ENCODE results near the gene WDR36. TPM values are rescaled to one million over a fixed set of nuclear protein-coding genes. Genes with fewer than 3 reads are reported as not detected.

Gene WDR36
- total and polyA plus RNA-seq, 4 donors = 7.8 to 34.3 (median 15.5) TPM

DNA sequence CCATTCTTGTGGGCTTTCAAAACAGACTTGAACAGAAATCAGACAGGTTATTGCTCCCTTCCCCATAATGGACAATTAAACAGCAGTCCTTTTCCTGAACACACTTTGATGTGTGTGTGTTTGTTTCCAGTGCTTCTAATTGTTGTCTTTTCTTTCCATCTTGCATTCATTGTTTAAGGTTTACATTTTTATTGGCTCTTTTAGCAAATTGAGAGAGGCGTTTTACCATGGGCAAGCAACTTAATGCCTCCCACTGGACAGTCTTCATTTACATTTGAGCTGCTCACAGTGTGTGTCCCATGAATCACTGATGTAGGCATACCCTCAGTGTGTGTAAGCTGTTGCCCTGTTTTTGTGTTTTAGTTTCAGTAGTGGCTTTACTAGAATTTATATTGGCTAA lies 25.0 kb downstream of the WDR36 start:
- WGBS, 2 donors = 85 to 94% methylated on average over 1 of the region's 1 CpG
- TF ChIP-seq, protein P1, sequence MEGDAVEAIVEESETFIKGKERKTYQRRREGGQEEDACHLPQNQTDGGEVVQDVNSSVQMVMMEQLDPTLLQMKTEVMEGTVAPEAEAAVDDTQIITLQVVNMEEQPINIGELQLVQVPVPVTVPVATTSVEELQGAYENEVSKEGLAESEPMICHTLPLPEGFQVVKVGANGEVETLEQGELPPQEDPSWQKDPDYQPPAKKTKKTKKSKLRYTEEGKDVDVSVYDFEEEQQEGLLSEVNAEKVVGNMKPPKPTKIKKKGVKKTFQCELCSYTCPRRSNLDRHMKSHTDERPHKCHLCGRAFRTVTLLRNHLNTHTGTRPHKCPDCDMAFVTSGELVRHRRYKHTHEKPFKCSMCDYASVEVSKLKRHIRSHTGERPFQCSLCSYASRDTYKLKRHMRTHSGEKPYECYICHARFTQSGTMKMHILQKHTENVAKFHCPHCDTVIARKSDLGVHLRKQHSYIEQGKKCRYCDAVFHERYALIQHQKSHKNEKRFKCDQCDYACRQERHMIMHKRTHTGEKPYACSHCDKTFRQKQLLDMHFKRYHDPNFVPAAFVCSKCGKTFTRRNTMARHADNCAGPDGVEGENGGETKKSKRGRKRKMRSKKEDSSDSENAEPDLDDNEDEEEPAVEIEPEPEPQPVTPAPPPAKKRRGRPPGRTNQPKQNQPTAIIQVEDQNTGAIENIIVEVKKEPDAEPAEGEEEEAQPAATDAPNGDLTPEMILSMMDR (IDR thresholded peaks at IDR 0.05; ENCODE audit: control extremely low read depth, extremely low read depth) = no peak
- Histone ChIP-seq H3K36me3 (ENCODE audit: control insufficient read depth in 4 of 4, insufficient read depth in 4 of 4, low read length in 4 of 4) (peaks cover 3 to 41% (median 28%) of the 10 kb centered on the region in 4 donors), H3K9me3 (ENCODE audit: control insufficient read depth in 4 of 4, insufficient read depth in 3 of 4, low read length in 3 of 4) (no peaks in the 10 kb centered on the region), H3K4me1 (ENCODE audit: control insufficient read depth in 5 of 5, insufficient read depth in 5 of 5, low read length in 5 of 5) (no peaks in the 10 kb centered on the region), H3K4me3 (no peak overlapping the region), H3K9ac (ENCODE audit: insufficient read depth in 1 of 2, low read length in 2 of 2) (no peak overlapping the region), H3K27me3 (ENCODE audit: control insufficient read depth in 3 of 3, insufficient read depth in 3 of 3, low read length in 2 of 3) (no peaks in the 10 kb centered on the region), H3K27ac (ENCODE audit: low read depth in 1 of 2, low read length in 1 of 2) (no peak overlapping the region)
- DNase-seq (no peak), ATAC-seq (ENCODE audit: insufficient read depth, low FRiP score) (no peak)

DNA sequence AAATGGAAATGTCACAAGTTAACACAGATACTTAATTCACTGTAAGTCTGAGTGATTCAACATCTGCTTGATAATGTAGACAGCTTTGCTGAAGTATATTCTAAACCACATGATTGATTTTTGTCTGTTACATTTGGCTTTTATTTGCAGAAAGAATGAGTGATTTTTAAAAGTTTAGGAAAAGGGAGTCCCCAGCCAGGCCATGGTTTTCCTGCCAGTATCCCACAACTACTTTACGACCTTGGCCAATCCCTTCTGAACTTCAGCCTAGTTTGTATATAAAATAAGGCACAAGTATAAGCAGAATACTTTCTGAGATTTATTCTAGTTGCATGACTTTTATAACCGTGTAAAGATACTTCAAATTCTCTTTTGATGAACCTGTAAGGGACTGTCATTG lies 27.1 kb downstream of the WDR36 start:
- DNase-seq = no peak
- ATAC-seq (ENCODE audit: insufficient read depth, low FRiP score) = no peak
- TF ChIP-seq, protein P1 (IDR thresholded peaks at IDR 0.05; ENCODE audit: control extremely low read depth, extremely low read depth) = no peak
- Histone ChIP-seq H3K36me3 (ENCODE audit: control insufficient read depth in 4 of 4, insufficient read depth in 4 of 4, low read length in 4 of 4) (peaks cover 7 to 40% (median 33%) of the 10 kb centered on the region in 4 donors), H3K27me3 (ENCODE audit: control insufficient read depth in 3 of 3, insufficient read depth in 3 of 3, low read length in 2 of 3) (no peaks in the 10 kb centered on the region), H3K4me3 (no peak overlapping the region), H3K27ac (ENCODE audit: low read depth in 1 of 2, low read length in 1 of 2) (no peak overlapping the region), H3K9me3 (ENCODE audit: control insufficient read depth in 4 of 4, insufficient read depth in 3 of 4, low read length in 3 of 4) (no peaks in the 10 kb centered on the region), H3K4me1 (ENCODE audit: control insufficient read depth in 5 of 5, insufficient read depth in 5 of 5, low read length in 5 of 5) (no peaks in the 10 kb centered on the region), H3K9ac (ENCODE audit: insufficient read depth in 1 of 2, low read length in 2 of 2) (no peak overlapping the region)
- WGBS, 2 donors = 68 to 92% methylated on average over 2 of the region's 2 CpGs

DNA sequence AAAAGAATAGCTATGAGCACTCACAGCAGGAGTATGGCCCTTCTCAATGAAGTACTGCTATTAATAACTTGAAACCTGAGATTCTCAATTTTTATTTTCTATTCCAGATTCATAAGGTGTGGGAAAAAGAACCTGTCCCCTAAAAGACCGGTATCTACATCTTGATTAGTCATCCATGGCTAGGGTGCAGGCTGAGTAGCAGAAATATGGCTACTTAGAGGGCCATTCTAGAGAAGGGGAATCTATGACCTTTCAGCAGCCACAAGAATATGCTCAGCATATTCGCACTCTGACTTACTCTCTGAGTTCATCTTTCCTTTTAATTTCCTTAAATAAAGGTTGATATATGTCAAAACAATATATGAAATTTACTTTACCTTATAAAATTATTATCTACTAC lies 27.7 kb downstream of the WDR36 start:
- 92 to 95% methylated on average over 2 of the region's 2 CpGs for WGBS, 2 donors
- H3K9me3 ChIP-seq (ENCODE audit: control insufficient read depth in 4 of 4, insufficient read depth in 3 of 4, low read length in 3 of 4) = no peaks in the 10 kb centered on the region
- H3K27ac ChIP-seq (ENCODE audit: low read depth in 1 of 2, low read length in 1 of 2) = no peak overlapping the region
- H3K4me1 ChIP-seq (ENCODE audit: control insufficient read depth in 5 of 5, insufficient read depth in 5 of 5, low read length in 5 of 5) = no peaks in the 10 kb centered on the region
- DNase-seq (no peak), ATAC-seq (ENCODE audit: insufficient read depth, low FRiP score) (no peak)
- TF ChIP-seq, protein P1 (IDR thresholded peaks at IDR 0.05; ENCODE audit: control extremely low read depth, extremely low read depth) = no peak
- no peaks in the 10 kb centered on the region for H3K27me3 ChIP-seq (ENCODE audit: control insufficient read depth in 3 of 3, insufficient read depth in 3 of 3, low read length in 2 of 3)
- no peak overlapping the region for H3K9ac ChIP-seq (ENCODE audit: insufficient read depth in 1 of 2, low read length in 2 of 2)
- no peak overlapping the region for H3K4me3 ChIP-seq
- peaks cover 7 to 40% (median 32%) of the 10 kb centered on the region in 4 donors for H3K36me3 ChIP-seq (ENCODE audit: control insufficient read depth in 4 of 4, insufficient read depth in 4 of 4, low read length in 4 of 4)

DNA sequence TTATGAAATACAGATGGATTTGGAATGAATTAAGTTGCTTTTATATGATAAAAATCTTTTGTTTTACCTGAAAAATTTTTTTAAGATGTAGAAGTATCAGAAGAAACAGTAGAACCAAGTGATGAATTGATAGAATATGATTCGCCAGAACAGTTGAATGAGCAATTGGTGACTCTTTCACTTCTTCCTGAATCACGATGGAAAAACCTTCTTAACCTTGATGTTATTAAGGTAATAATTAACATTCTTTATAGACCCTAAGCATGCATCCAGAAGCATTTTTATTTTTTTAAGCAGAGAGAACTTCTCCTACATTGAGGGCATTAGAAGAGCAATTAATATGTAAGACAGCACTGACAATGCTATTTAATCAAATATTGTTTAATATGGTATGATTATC lies 28.8 kb downstream of the WDR36 start:
- DNase-seq (no peak), ATAC-seq (ENCODE audit: insufficient read depth, low FRiP score) (no peak)
- no peak overlapping the region for H3K9ac ChIP-seq (ENCODE audit: insufficient read depth in 1 of 2, low read length in 2 of 2)
- H3K36me3 ChIP-seq (ENCODE audit: control insufficient read depth in 4 of 4, insufficient read depth in 4 of 4, low read length in 4 of 4) = peaks cover 10 to 43% (median 34%) of the 10 kb centered on the region in 4 donors
- no peaks in the 10 kb centered on the region for H3K4me1 ChIP-seq (ENCODE audit: control insufficient read depth in 5 of 5, insufficient read depth in 5 of 5, low read length in 5 of 5)
- no peak overlapping the region for H3K4me3 ChIP-seq
- H3K9me3 ChIP-seq (ENCODE audit: control insufficient read depth in 4 of 4, insufficient read depth in 3 of 4, low read length in 3 of 4) = no peaks in the 10 kb centered on the region
- TF ChIP-seq, protein P1 (IDR thresholded peaks at IDR 0.05; ENCODE audit: control extremely low read depth, extremely low read depth) = no peak
- WGBS, 2 donors = 78 to 91% methylated on average over 2 of the region's 2 CpGs
- H3K27me3 ChIP-seq (ENCODE audit: control insufficient read depth in 3 of 3, insufficient read depth in 3 of 3, low read length in 2 of 3) = no peaks in the 10 kb centered on the region
- H3K27ac ChIP-seq (ENCODE audit: low read depth in 1 of 2, low read length in 1 of 2) = no peak overlapping the region

All from lung (tissue), 12 donors.